AG09319 (cell line): ENCODE data around the gene XPO4.
A peak's percentile ranks its signal among the peaks of the same experiment; 100 is the strongest.

Experiments used
- DNase-seq: peaks from one replicate; pipeline ENCODE4 v3.0.0-alpha.2; 2010; ENCODE audit warnings: low read depth; ENCODE audit errors: extremely low read depth
- CTCF ChIP-seq: IDR thresholded peaks from 2 replicates; pipeline ENCODE4 v1.5.1; 2011; ENCODE audit warnings: low read depth, mild to moderate bottlenecking, inconsistent platforms, low read length, moderate library complexity

Gene XPO4

GRCh38 chr13:20779405-20779804 is 123.1 kb downstream of the XPO4 start:
- TF ChIP-seq CTCF: no peak
- DNase-seq: no peak

- DNase-seq: no peak
- no peak for TF ChIP-seq CTCF
Measured at GRCh38 chr13:20778311-20778710, 124.2 kb downstream of the XPO4 start.

- no peak for DNase-seq
- no peak for TF ChIP-seq CTCF
Measured at GRCh38 chr13:20776751-20777150, 125.8 kb downstream of the XPO4 start.

GRCh38 chr13:20775961-20776360 is 126.6 kb downstream of the XPO4 start:
- DNase-seq: no peak
- no peak for TF ChIP-seq CTCF

- TF ChIP-seq CTCF: no peak
- no peak for DNase-seq
Measured at GRCh38 chr13:20774746-20775145, 127.8 kb downstream of the XPO4 start.

GRCh38 chr13:20773194-20774080 is 129.1 kb downstream of the XPO4 start, which contains the start of gene EEF1AKMT1:
Gene EEF1AKMT1 (minus strand): TSS chr13:20773961. CDS start chr13:20757598, 16,363 bp downstream.
- DNase-seq: peak; percentile 85
- no peak for TF ChIP-seq CTCF

GRCh38 chr13:20772401-20773131 is 130.0 kb downstream of the XPO4 start:
- DNase-seq: no peak
- TF ChIP-seq CTCF: no peak
